ENCODE measurements around the gene HECW1. TPM values are rescaled to one million over a fixed set of nuclear protein-coding genes. Genes with fewer than 3 reads are reported as not detected.

The HECW1 gene
- total RNA-seq, 3 donors from 2014 or later, result not detected

- no peak for ATAC-seq
- Mint-ChIP-seq H3K4me3 (no peak overlapping the region), H3K27me3 (ENCODE audit: low read depth) (peaks cover 5% of the 10 kb centered on the region), H3K4me1 (ENCODE audit: low read depth) (no peaks in the 10 kb centered on the region), H3K9me3 (no peaks in the 10 kb centered on the region), H3K36me3 (ENCODE audit: insufficient read depth) (no peaks in the 10 kb centered on the region)
- no peak for DNase-seq
Measured at GRCh38 chr7:43220250-43220649, 107.8 kb downstream of the HECW1 start.

GRCh38 chr7:43220742-43221141 is 108.3 kb downstream of the HECW1 start:
- no peaks in the 10 kb centered on the region for H3K9me3 Mint-ChIP-seq
- H3K36me3 Mint-ChIP-seq (ENCODE audit: insufficient read depth), result no peaks in the 10 kb centered on the region
- H3K4me1 Mint-ChIP-seq (ENCODE audit: low read depth), result no peaks in the 10 kb centered on the region
- DNase-seq (no peak), ATAC-seq (no peak)
- peaks cover 5% of the 10 kb centered on the region for H3K27me3 Mint-ChIP-seq (ENCODE audit: low read depth)
- H3K4me3 Mint-ChIP-seq, result no peak overlapping the region

GRCh38 chr7:43229801-43230200 is 117.4 kb downstream of the HECW1 start:
- Mint-ChIP-seq H3K9me3 (no peaks in the 10 kb centered on the region), H3K27me3 (ENCODE audit: low read depth) (peaks cover 12% of the 10 kb centered on the region), H3K4me1 (ENCODE audit: low read depth) (no peaks in the 10 kb centered on the region), H3K4me3 (no peak overlapping the region), H3K36me3 (ENCODE audit: insufficient read depth) (no peaks in the 10 kb centered on the region)
- DNase-seq, result no peak
- no peak for ATAC-seq

DNA sequence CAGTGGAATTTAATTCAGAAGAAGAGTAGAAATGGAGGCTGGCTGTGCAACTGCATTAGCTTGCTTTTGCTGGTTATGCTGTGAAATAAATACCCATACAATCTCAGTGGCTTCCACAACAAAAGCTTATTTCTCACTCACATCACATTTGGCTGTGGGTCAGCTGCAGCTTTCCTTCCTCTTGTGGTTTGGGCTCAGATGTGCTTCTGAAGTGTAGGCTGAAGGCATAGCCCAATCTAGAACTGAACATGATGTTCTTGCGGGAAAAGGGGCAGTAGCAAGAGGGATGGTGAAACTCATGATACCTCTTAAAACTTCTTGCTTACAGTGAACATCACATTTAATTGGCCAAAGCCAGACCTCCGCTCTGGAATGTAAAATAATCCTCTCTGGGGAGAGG is 119.9 kb downstream of the HECW1 start:
- H3K36me3 Mint-ChIP-seq (ENCODE audit: insufficient read depth), result no peaks in the 10 kb centered on the region
- no peaks in the 10 kb centered on the region for H3K9me3 Mint-ChIP-seq
- no peak for ATAC-seq
- peaks cover 5% of the 10 kb centered on the region for H3K27me3 Mint-ChIP-seq (ENCODE audit: low read depth)
- H3K4me3 Mint-ChIP-seq, result no peak overlapping the region
- H3K4me1 Mint-ChIP-seq (ENCODE audit: low read depth), result no peaks in the 10 kb centered on the region
- DNase-seq, result no peak

- H3K27me3 Mint-ChIP-seq (ENCODE audit: low read depth), result peaks cover 2% of the 10 kb centered on the region
- H3K4me3 Mint-ChIP-seq, result no peak overlapping the region
- DNase-seq (no peak), ATAC-seq (no peak)
- H3K36me3 Mint-ChIP-seq (ENCODE audit: insufficient read depth), result no peaks in the 10 kb centered on the region
- no peaks in the 10 kb centered on the region for H3K4me1 Mint-ChIP-seq (ENCODE audit: low read depth)
- no peaks in the 10 kb centered on the region for H3K9me3 Mint-ChIP-seq
Measured at GRCh38 chr7:43234073-43234472, 121.6 kb downstream of the HECW1 start.

GRCh38 chr7:43234968-43235367 is 122.5 kb downstream of the HECW1 start:
- H3K4me3 Mint-ChIP-seq, result no peak overlapping the region
- no peaks in the 10 kb centered on the region for H3K27me3 Mint-ChIP-seq (ENCODE audit: low read depth)
- no peaks in the 10 kb centered on the region for H3K9me3 Mint-ChIP-seq
- no peaks in the 10 kb centered on the region for H3K36me3 Mint-ChIP-seq (ENCODE audit: insufficient read depth)
- ATAC-seq, result no peak
- no peaks in the 10 kb centered on the region for H3K4me1 Mint-ChIP-seq (ENCODE audit: low read depth)
- no peak for DNase-seq

GRCh38 chr7:43240565-43240964 is 128.1 kb downstream of the HECW1 start:
- Mint-ChIP-seq H3K27me3 (ENCODE audit: low read depth) (peaks cover 3% of the 10 kb centered on the region), H3K36me3 (ENCODE audit: insufficient read depth) (no peaks in the 10 kb centered on the region), H3K9me3 (no peaks in the 10 kb centered on the region), H3K4me1 (ENCODE audit: low read depth) (no peaks in the 10 kb centered on the region), H3K4me3 (no peak overlapping the region)
- DNase-seq (no peak), ATAC-seq (no peak)

GRCh38 chr7:43242628-43243255 is 130.3 kb downstream of the HECW1 start:
- no peak for DNase-seq
- ATAC-seq, result no peak
- H3K4me1 Mint-ChIP-seq (ENCODE audit: low read depth), result no peaks in the 10 kb centered on the region
- peaks cover 14% of the 10 kb centered on the region for H3K27me3 Mint-ChIP-seq (ENCODE audit: low read depth)
- no peak overlapping the region for H3K4me3 Mint-ChIP-seq
- H3K9me3 Mint-ChIP-seq, result no peaks in the 10 kb centered on the region
- H3K36me3 Mint-ChIP-seq (ENCODE audit: insufficient read depth), result no peaks in the 10 kb centered on the region

- DNase-seq, result no peak
- Mint-ChIP-seq H3K4me1 (ENCODE audit: low read depth) (no peaks in the 10 kb centered on the region), H3K4me3 (no peak overlapping the region), H3K27me3 (ENCODE audit: low read depth) (peaks cover 14% of the 10 kb centered on the region), H3K36me3 (ENCODE audit: insufficient read depth) (no peaks in the 10 kb centered on the region), H3K9me3 (no peaks in the 10 kb centered on the region)
- ATAC-seq, result no peak
Measured at GRCh38 chr7:43244232-43244631, 131.8 kb downstream of the HECW1 start.

GRCh38 chr7:43244784-43245183 is 132.3 kb downstream of the HECW1 start:
- DNase-seq (no peak), ATAC-seq (no peak)
- peaks cover 14% of the 10 kb centered on the region for H3K27me3 Mint-ChIP-seq (ENCODE audit: low read depth)
- no peak overlapping the region for H3K4me3 Mint-ChIP-seq
- H3K36me3 Mint-ChIP-seq (ENCODE audit: insufficient read depth), result no peaks in the 10 kb centered on the region
- no peaks in the 10 kb centered on the region for H3K9me3 Mint-ChIP-seq
- H3K4me1 Mint-ChIP-seq (ENCODE audit: low read depth), result no peaks in the 10 kb centered on the region

DNA sequence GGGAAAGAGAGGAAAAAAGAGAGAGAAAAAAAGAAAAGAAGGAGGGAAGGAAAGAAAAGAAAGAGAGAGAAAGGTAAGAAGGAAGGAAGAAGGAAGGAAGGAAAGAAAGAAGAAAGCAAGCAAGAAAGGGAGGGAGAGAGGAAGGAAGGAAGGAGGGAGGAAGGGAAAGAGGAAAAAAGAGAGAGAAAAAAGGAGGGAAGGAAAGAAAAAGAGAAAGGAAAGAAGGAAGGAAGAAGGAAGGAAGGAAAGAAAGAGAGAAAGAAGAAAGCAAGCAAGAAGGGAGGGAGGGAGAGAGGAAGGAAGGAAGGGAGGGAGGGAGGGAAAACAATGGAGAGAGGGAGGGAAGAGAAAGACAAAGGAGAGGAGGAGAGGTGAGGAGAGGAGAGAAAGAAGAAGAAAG is 135.3 kb downstream of the HECW1 start:
- H3K4me3 Mint-ChIP-seq, result no peak overlapping the region
- H3K36me3 Mint-ChIP-seq (ENCODE audit: insufficient read depth), result no peaks in the 10 kb centered on the region
- no peaks in the 10 kb centered on the region for H3K4me1 Mint-ChIP-seq (ENCODE audit: low read depth)
- H3K9me3 Mint-ChIP-seq, result no peaks in the 10 kb centered on the region
- DNase-seq (no peak), ATAC-seq (no peak)
- H3K27me3 Mint-ChIP-seq (ENCODE audit: low read depth), result peaks cover 18% of the 10 kb centered on the region

- no peaks in the 10 kb centered on the region for H3K4me1 Mint-ChIP-seq (ENCODE audit: low read depth)
- no peaks in the 10 kb centered on the region for H3K36me3 Mint-ChIP-seq (ENCODE audit: insufficient read depth)
- ATAC-seq (no peak), DNase-seq (no peak)
- peaks cover 18% of the 10 kb centered on the region for H3K27me3 Mint-ChIP-seq (ENCODE audit: low read depth)
- no peaks in the 10 kb centered on the region for H3K9me3 Mint-ChIP-seq
- no peak overlapping the region for H3K4me3 Mint-ChIP-seq
Measured at GRCh38 chr7:43248553-43248952, 136.1 kb downstream of the HECW1 start.

DNA sequence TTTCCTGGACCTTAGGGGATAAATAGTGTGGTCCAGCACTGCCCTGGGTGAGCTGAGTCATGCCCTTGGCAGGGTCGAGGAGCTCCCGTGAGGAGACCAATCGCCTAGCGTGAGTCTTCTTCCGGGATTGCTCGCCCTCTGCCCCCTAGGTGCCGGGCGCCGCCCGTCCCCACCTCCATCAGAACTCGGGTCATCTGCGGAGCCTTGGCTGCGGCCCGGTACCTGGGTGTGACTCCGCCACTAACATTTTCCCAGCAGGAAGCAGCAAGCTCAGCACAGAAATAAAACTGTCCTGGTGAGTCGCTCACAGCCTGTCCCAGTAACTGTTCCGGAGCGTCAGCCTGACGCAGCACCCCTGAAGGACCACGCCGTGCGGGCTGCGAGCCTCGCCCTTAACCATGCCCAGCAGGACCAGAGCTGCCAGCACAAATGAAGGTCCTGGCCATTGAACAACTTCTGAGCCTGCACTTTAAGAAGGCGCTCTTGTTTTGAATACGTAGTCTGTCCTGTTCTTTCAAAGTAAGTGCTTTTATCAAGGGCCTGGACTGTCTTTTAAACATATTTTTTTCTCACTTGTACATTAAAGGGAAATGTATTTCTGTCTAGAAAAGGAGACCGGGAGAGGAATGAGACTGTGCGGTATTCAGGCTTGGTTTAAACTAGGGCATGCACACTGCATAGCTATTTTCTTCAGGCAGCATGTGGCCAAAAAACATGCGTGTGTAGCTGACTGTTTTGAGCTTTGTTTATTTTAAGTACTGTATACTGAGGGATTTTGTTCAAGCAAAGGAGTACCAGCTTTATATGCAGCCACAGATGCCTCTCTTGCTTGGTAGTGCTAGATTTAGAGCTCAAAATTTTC is 136.7 kb downstream of the HECW1 start:
- Mint-ChIP-seq H3K36me3 (ENCODE audit: insufficient read depth) (no peaks in the 10 kb centered on the region), H3K9me3 (no peaks in the 10 kb centered on the region), H3K4me3 (no peak overlapping the region), H3K4me1 (ENCODE audit: low read depth) (no peaks in the 10 kb centered on the region), H3K27me3 (ENCODE audit: low read depth) (peaks cover 18% of the 10 kb centered on the region)
- no peak for ATAC-seq
- DNase-seq, result no peak

DNA sequence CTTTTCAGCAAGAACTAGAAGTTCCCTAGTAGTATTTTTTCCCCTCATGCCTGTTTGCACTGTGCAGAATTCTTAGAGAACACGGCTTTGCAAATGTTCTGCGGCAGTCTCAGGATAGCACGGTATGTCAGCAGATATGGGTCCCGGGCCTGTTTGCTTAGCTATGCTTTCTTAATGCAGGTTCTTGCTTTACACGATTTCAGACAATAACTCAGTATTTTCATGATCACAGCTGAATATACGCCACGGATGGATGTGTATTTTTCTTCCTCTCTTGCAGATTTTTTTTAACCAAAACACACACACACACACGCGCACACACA is 137.3 kb downstream of the HECW1 start:
- no peaks in the 10 kb centered on the region for H3K9me3 Mint-ChIP-seq
- no peaks in the 10 kb centered on the region for H3K36me3 Mint-ChIP-seq (ENCODE audit: insufficient read depth)
- H3K27me3 Mint-ChIP-seq (ENCODE audit: low read depth), result peaks cover 18% of the 10 kb centered on the region
- DNase-seq (no peak), ATAC-seq (no peak)
- H3K4me1 Mint-ChIP-seq (ENCODE audit: low read depth), result no peaks in the 10 kb centered on the region
- no peak overlapping the region for H3K4me3 Mint-ChIP-seq
